Upper lobe of left lung (tissue), 4 donors: ENCODE results near the gene VSIR.

Source experiments
- EP300 ChIP-seq, 4 donors: sonication (generic); formaldehyde crosslinking; IDR thresholded peaks; one replicate each; pipeline ENCODE4 v1.5.1; 2017; ENCODE audit warnings: antibody characterized with exemption in 4 of 4, control low read depth in 2 of 4
- POLR2A ChIP-seq, 4 donors: fragments of 450-650 bp; IDR thresholded peaks; one replicate each; pipeline ENCODE4 v1.5.1; 2016 to 2017; ENCODE audit warnings: antibody characterized with exemption in 4 of 4, mild to moderate bottlenecking in 2 of 4
- POLR2AphosphoS5 ChIP-seq, 2 donors: sonication (generic); formaldehyde crosslinking; IDR thresholded peaks; one replicate each; pipeline ENCODE4 v1.5.1; 2017; ENCODE audit warnings: antibody characterized with exemption in 2 of 2
- TF ChIP-seq, protein P1 (sequence below), 6 experiments: fragments of 450-650 bp in 4 of 6; fragments of 200-600 bp in 2 of 6; sonication (generic) in 2 of 6; IDR thresholded peaks; one replicate each; pipeline ENCODE4 v1.5.1; 2016 to 2019; ENCODE audit warnings: antibody characterized with exemption in 6 of 6

DNA sequence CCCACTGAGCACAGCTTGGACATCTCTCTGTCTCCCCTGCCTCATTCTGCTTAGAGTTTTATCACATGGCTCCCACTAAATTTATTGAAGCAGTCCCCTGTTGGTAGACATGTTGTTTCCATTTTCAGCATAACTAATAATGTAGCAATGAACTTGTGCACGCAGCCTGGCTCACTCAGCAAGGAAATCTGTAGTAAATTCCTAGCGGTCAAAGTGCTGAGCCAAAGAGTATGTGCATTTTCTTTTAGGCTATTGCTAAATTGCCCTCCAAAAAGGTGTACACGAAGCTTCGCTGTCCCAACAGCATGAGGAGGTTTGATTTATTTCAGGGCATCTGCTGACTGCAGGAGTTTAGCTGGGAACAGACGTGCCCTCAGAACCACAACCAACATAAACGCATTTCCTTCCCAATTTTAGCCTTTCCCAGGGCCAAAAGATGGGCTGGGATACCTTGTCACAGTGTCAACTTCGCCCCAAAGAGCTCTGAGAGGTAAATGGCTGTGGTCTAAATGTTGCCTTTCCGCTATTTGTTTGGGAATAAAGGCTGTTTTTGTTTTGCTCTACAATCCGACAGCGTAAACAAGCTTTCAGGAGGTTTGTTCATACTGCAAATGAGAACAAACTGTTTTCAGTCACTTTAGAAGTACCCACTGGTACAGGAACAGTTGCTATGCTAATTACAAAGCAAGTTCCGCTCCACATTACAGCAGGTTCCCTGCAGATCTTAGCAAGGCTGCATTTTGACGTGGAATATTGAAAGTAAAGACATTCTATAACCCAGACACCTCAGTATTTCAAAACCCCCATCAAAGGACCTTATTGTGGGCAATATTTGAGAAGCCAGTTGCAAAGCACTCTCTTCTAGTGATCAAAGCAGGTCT is 16.8 kb downstream of the VSIR start:
- TF ChIP-seq, protein P1, sequence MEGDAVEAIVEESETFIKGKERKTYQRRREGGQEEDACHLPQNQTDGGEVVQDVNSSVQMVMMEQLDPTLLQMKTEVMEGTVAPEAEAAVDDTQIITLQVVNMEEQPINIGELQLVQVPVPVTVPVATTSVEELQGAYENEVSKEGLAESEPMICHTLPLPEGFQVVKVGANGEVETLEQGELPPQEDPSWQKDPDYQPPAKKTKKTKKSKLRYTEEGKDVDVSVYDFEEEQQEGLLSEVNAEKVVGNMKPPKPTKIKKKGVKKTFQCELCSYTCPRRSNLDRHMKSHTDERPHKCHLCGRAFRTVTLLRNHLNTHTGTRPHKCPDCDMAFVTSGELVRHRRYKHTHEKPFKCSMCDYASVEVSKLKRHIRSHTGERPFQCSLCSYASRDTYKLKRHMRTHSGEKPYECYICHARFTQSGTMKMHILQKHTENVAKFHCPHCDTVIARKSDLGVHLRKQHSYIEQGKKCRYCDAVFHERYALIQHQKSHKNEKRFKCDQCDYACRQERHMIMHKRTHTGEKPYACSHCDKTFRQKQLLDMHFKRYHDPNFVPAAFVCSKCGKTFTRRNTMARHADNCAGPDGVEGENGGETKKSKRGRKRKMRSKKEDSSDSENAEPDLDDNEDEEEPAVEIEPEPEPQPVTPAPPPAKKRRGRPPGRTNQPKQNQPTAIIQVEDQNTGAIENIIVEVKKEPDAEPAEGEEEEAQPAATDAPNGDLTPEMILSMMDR (IDR thresholded peaks at IDR 0.05), result no peak
- peak in 1 of 4 donors; percentile 19 for TF ChIP-seq POLR2A (IDR thresholded peaks at IDR 0.05)
- TF ChIP-seq EP300 (IDR thresholded peaks at IDR 0.05), result peak in 1 of 4 donors; percentile 54
- no peak for TF ChIP-seq POLR2AphosphoS5 (IDR thresholded peaks at IDR 0.05)
